ENCODE data around the gene SEH1L.

Gene SEH1L

GRCh38 chr18:13025233-13025632 lies 77.4 kb downstream of the SEH1L start:
- TF ChIP-seq EZH2phosphoT487 (IDR thresholded peaks at IDR 0.05; ENCODE audit: low read length) = no peak
- no peak for TF ChIP-seq EZH2 (optimal IDR thresholded peaks at IDR 0.05; ENCODE audit: low read depth, low read length)
- TF ChIP-seq CTCF (IDR thresholded peaks at IDR 0.05; ENCODE audit: low read length) = no peak
- no peak for DNase-seq
- no peak overlapping the region for H3K4me2 ChIP-seq (ENCODE audit: low read depth, low read length)
- H3K27me3 ChIP-seq (replicated peaks; ENCODE audit: insufficient read depth, low read length) = no peaks in the 10 kb centered on the region
- H2AFZ ChIP-seq (ENCODE audit: low read length) = no peak overlapping the region
- peaks cover 10% of the 10 kb centered on the region for H3K36me3 ChIP-seq (replicated peaks; ENCODE audit: insufficient read depth, low read length)
- H4K20me1 ChIP-seq (ENCODE audit: insufficient read depth, low read length) = no peaks in the 10 kb centered on the region
- peaks cover 26% of the 10 kb centered on the region for H3K79me2 ChIP-seq (ENCODE audit: low read length)
- H3K9me2 ChIP-seq (replicated peaks; ENCODE audit: insufficient read depth, low read length) = no peaks in the 10 kb centered on the region
- H3K9me3 ChIP-seq (replicated peaks; ENCODE audit: insufficient read depth, low read length) = no peaks in the 10 kb centered on the region
- no peaks in the 10 kb centered on the region for H3K4me1 ChIP-seq (ENCODE audit: low read length)
- H3K9ac ChIP-seq (ENCODE audit: low read length) = no peak overlapping the region
- no peaks in the 10 kb centered on the region for H3F3A ChIP-seq (ENCODE audit: insufficient read depth, low read length)
- H3K4me3 ChIP-seq (ENCODE audit: low read length) = no peak overlapping the region
- no peak overlapping the region for H3K27ac ChIP-seq (ENCODE audit: low read length)

GRCh38 chr18:13026583-13027270 lies 78.9 kb downstream of the SEH1L start:
- Histone ChIP-seq H3K9me3 (replicated peaks; ENCODE audit: insufficient read depth, low read length) (no peaks in the 10 kb centered on the region), H3K79me2 (ENCODE audit: low read length) (peaks cover 26% of the 10 kb centered on the region), H3K4me3 (ENCODE audit: low read length) (no peak overlapping the region), H3K27me3 (replicated peaks; ENCODE audit: insufficient read depth, low read length) (no peaks in the 10 kb centered on the region), H3K4me1 (ENCODE audit: low read length) (no peaks in the 10 kb centered on the region), H4K20me1 (ENCODE audit: insufficient read depth, low read length) (no peaks in the 10 kb centered on the region), H3K27ac (ENCODE audit: low read length) (no peak overlapping the region), H3K9me2 (replicated peaks; ENCODE audit: insufficient read depth, low read length) (no peaks in the 10 kb centered on the region), H3K4me2 (ENCODE audit: low read depth, low read length) (no peak overlapping the region), H2AFZ (ENCODE audit: low read length) (no peak overlapping the region), H3K36me3 (replicated peaks; ENCODE audit: insufficient read depth, low read length) (peaks cover 17% of the 10 kb centered on the region), H3K9ac (ENCODE audit: low read length) (no peak overlapping the region), H3F3A (ENCODE audit: insufficient read depth, low read length) (no peaks in the 10 kb centered on the region)
- DNase-seq = no peak
- no peak for TF ChIP-seq CTCF (IDR thresholded peaks at IDR 0.05; ENCODE audit: low read length)
- no peak for TF ChIP-seq EZH2 (optimal IDR thresholded peaks at IDR 0.05; ENCODE audit: low read depth, low read length)
- no peak for TF ChIP-seq EZH2phosphoT487 (IDR thresholded peaks at IDR 0.05; ENCODE audit: low read length)

- no peak overlapping the region for H3K4me2 ChIP-seq (ENCODE audit: low read depth, low read length)
- no peaks in the 10 kb centered on the region for H3K9me3 ChIP-seq (replicated peaks; ENCODE audit: insufficient read depth, low read length)
- TF ChIP-seq EZH2 (optimal IDR thresholded peaks at IDR 0.05; ENCODE audit: low read depth, low read length) = no peak
- TF ChIP-seq CTCF (IDR thresholded peaks at IDR 0.05; ENCODE audit: low read length) = no peak
- H3K36me3 ChIP-seq (replicated peaks; ENCODE audit: insufficient read depth, low read length) = peaks cover 16% of the 10 kb centered on the region
- H2AFZ ChIP-seq (ENCODE audit: low read length) = no peak overlapping the region
- H3K27me3 ChIP-seq (replicated peaks; ENCODE audit: insufficient read depth, low read length) = no peaks in the 10 kb centered on the region
- no peak overlapping the region for H3K4me3 ChIP-seq (ENCODE audit: low read length)
- DNase-seq = no peak
- no peak overlapping the region for H3K27ac ChIP-seq (ENCODE audit: low read length)
- H3K4me1 ChIP-seq (ENCODE audit: low read length) = no peaks in the 10 kb centered on the region
- H3K79me2 ChIP-seq (ENCODE audit: low read length) = peaks cover 11% of the 10 kb centered on the region; the same call in 1 of the 2 replicates
- no peaks in the 10 kb centered on the region for H3K9me2 ChIP-seq (replicated peaks; ENCODE audit: insufficient read depth, low read length)
- no peaks in the 10 kb centered on the region for H3F3A ChIP-seq (ENCODE audit: insufficient read depth, low read length)
- no peak overlapping the region for H3K9ac ChIP-seq (ENCODE audit: low read length)
- H4K20me1 ChIP-seq (ENCODE audit: insufficient read depth, low read length) = no peaks in the 10 kb centered on the region
These were observed 81.1 kb downstream of the SEH1L start for GRCh38 chr18:13028869-13029268.
